Left colon (tissue), 2 donors: ENCODE results near the gene PPP2R3A. TPM values are rescaled to one million over a fixed set of nuclear protein-coding genes. Genes with fewer than 3 reads are reported as not detected.

ENCODE experiments used
- ATAC-seq: fragments of 200-7000 bp; cut with Tn5 transposase; one replicate; pipeline ENCODE4 v1.9.1; 2020; ENCODE audit warnings: mild to moderate bottlenecking, moderate library complexity
- DNase-seq, 2 donors: peaks; one replicate each; pipeline ENCODE4 v3.0.0-alpha.2; 2020
- intact Hi-C, 2 donors: fragments of 100-400 bp; cut with DNase I in 1 of 2; cut with micrococcal nuclease in 1 of 2; formaldehyde crosslinking; loops; one replicate each; pipeline versions ENCODE4 v1.11.2 to v1.14.0; 2022; cut with DNase I, micrococcal nuclease
- total RNA-seq, 2 donors: library from RNA; stranded (reverse); fragmentation: NEBNext Ultra II Directional; extraction: Animal tissue kit (Norgen Biotek cat#: 25700); gene quantifications; one replicate each; pipeline ENCODE4 v1.2.1, GENCODE V29; 2021
- donor health status: DM: no; HTN: no; CAD: no.
- donor health status: DM: yes; HTN: yes; CAD: no.

PPP2R3A gene
- total RNA-seq, 2 donors from 2014 or later = 21.3 to 28.2 TPM

- ATAC-seq (no peak), DNase-seq (no peak)
- intact Hi-C loops = no loop called here
Measured at GRCh38 chr3:135965129-135965505, 411 bp upstream of the PPP2R3A start.

- ATAC-seq (peak; percentile 8), DNase-seq (no peak)
- intact Hi-C loops = no loop called here
Measured at GRCh38 chr3:135966271-135966961, 888 bp downstream of the PPP2R3A start.

GRCh38 chr3:135966962-135967274 is 1.4 kb downstream of the PPP2R3A start:
- no peak for ATAC-seq

GRCh38 chr3:135967867-135968266 is 2.3 kb downstream of the PPP2R3A start:
- ATAC-seq = no peak
- intact Hi-C loops = no loop called here
- DNase-seq = no peak

More at GRCh38 chr3:135966962-135967274, 1.4 kb downstream of the PPP2R3A start:
- no peak for DNase-seq
- intact Hi-C loops = no loop called here

- intact Hi-C loops = no loop called here
- DNase-seq (no peak), ATAC-seq (no peak)
Measured at GRCh38 chr3:135970506-135971116, 5.1 kb downstream of the PPP2R3A start.

- DNase-seq (no peak), ATAC-seq (no peak)
- intact Hi-C loops = no loop called here
Measured at GRCh38 chr3:135973841-135974240, 8.3 kb downstream of the PPP2R3A start.

- no peak for DNase-seq
- no peak for ATAC-seq
- intact Hi-C loops = no loop called here
Measured at GRCh38 chr3:135975053-135975452, 9.5 kb downstream of the PPP2R3A start.

- DNase-seq = no peak
- intact Hi-C loops = no loop called here
- ATAC-seq = no peak
Measured at GRCh38 chr3:135975536-135975935, 10.0 kb downstream of the PPP2R3A start.

GRCh38 chr3:135980343-135980742 is 14.8 kb downstream of the PPP2R3A start:
- ATAC-seq (peak; percentile 59), DNase-seq (no peak)
- intact Hi-C loops = no loop called here

- ATAC-seq (peak; percentile 85), DNase-seq (no peak)
- intact Hi-C loops = no loop called here
Measured at GRCh38 chr3:135981701-135982403, 16.3 kb downstream of the PPP2R3A start.

GRCh38 chr3:135982404-135982761 is 16.9 kb downstream of the PPP2R3A start:
- intact Hi-C loops = no loop called here
- peak; percentile 61 for ATAC-seq
- DNase-seq = no peak

- no peak for ATAC-seq
- intact Hi-C loops = no loop called here
- DNase-seq = no peak
Measured at GRCh38 chr3:135982922-135983581, 17.5 kb downstream of the PPP2R3A start.

GRCh38 chr3:135987661-135988060 is 22.1 kb downstream of the PPP2R3A start:
- intact Hi-C loops = no loop called here
- DNase-seq (no peak), ATAC-seq (peak; percentile 56)

GRCh38 chr3:135989242-135989641 is 23.7 kb downstream of the PPP2R3A start:
- no peak for ATAC-seq
- intact Hi-C loops = no loop called here
- DNase-seq = no peak

GRCh38 chr3:135990903-135991302 is 25.4 kb downstream of the PPP2R3A start:
- no peak for DNase-seq
- intact Hi-C loops = no loop called here
- ATAC-seq = no peak

GRCh38 chr3:135991621-135992020 is 26.1 kb downstream of the PPP2R3A start:
- intact Hi-C loops = no loop called here
- ATAC-seq = no peak
- DNase-seq = no peak

GRCh38 chr3:135992072-135992471 is 26.5 kb downstream of the PPP2R3A start:
- intact Hi-C loops = no loop called here
- ATAC-seq = peak; percentile 63
- no peak for DNase-seq

- intact Hi-C loops = no loop called here
- DNase-seq (no peak), ATAC-seq (peak; percentile 34)
Measured at GRCh38 chr3:135994708-135995337, 29.3 kb downstream of the PPP2R3A start.

GRCh38 chr3:135995766-135996165 is 30.2 kb downstream of the PPP2R3A start:
- DNase-seq (no peak), ATAC-seq (no peak)
- intact Hi-C loops = no loop called here
